Measurements from ENCODE around the gene EPGN.

DNA sequence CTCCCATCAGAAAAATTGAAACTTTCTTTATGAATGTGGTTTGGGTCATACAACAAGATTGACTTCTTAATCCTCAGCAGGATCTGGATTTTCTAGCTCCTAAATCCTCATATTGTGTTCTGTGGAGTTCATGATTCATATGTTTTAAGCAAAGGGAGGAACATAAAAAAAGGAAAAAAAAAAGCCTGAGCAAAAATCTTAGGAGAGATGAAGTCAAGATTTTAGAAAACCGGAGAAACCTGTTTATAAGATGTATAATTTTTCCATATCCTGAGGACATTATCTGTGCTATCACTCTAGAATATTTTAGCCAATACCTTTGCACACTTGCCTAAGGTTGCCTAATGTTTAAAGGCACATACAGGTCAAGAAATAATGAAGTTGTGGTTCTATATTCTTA is 49.7 kb downstream of the EPGN start:
- TF ChIP-seq, protein P1, sequence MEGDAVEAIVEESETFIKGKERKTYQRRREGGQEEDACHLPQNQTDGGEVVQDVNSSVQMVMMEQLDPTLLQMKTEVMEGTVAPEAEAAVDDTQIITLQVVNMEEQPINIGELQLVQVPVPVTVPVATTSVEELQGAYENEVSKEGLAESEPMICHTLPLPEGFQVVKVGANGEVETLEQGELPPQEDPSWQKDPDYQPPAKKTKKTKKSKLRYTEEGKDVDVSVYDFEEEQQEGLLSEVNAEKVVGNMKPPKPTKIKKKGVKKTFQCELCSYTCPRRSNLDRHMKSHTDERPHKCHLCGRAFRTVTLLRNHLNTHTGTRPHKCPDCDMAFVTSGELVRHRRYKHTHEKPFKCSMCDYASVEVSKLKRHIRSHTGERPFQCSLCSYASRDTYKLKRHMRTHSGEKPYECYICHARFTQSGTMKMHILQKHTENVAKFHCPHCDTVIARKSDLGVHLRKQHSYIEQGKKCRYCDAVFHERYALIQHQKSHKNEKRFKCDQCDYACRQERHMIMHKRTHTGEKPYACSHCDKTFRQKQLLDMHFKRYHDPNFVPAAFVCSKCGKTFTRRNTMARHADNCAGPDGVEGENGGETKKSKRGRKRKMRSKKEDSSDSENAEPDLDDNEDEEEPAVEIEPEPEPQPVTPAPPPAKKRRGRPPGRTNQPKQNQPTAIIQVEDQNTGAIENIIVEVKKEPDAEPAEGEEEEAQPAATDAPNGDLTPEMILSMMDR (conservative IDR thresholded peaks at IDR 0.05 in 1 of 2, IDR thresholded peaks at IDR 0.05 in 1 of 2; ENCODE audit: low read depth in 1 of 2, low read length in 2 of 2): no peak
- TF ChIP-seq EZH2 (IDR thresholded peaks at IDR 0.05; ENCODE audit: low read length, missing control alignments): no peak

All from fibroblast of lung (primary cell).